ENCODE measurements around the gene NFKB2.
A peak's percentile ranks its signal among the peaks of the same experiment; 100 is the strongest.

Gene NFKB2

GRCh38 chr10:102399217-102400021 lies 3.9 kb downstream of the NFKB2 start:
- DNase-seq (ENCODE audit: low read depth), result no peak

GRCh38 chr10:102400076-102400475 lies 4.6 kb downstream of the NFKB2 start:
- no peak overlapping the region for H3K4me3 ChIP-seq (ENCODE audit: low read length)
- no peak for TF ChIP-seq CTCF (conservative IDR thresholded peaks at IDR 0.05; ENCODE audit: low read depth, low read length)
- DNase-seq (ENCODE audit: low read depth), result no peak

More at GRCh38 chr10:102399217-102400021, 3.9 kb downstream of the NFKB2 start:
- TF ChIP-seq CTCF (conservative IDR thresholded peaks at IDR 0.05; ENCODE audit: low read depth, low read length), result peak; percentile 76
- H3K4me3 ChIP-seq (ENCODE audit: low read length), result peak overlapping the region; percentile 53

- TF ChIP-seq CTCF (conservative IDR thresholded peaks at IDR 0.05; ENCODE audit: low read depth, low read length), result no peak
- H3K4me3 ChIP-seq (ENCODE audit: low read length), result no peak overlapping the region
- no peak for DNase-seq (ENCODE audit: low read depth)
These were observed 5.3 kb downstream of the NFKB2 start for GRCh38 chr10:102400598-102401341.

- TF ChIP-seq CTCF (conservative IDR thresholded peaks at IDR 0.05; ENCODE audit: low read depth, low read length), result no peak
- H3K4me3 ChIP-seq (ENCODE audit: low read length), result no peak overlapping the region
These were observed 5.8 kb downstream of the NFKB2 start for GRCh38 chr10:102401342-102401654.

GRCh38 chr10:102401735-102402511 lies 6.4 kb downstream of the NFKB2 start:
- TF ChIP-seq CTCF (conservative IDR thresholded peaks at IDR 0.05; ENCODE audit: low read depth, low read length), result no peak
- DNase-seq (ENCODE audit: low read depth), result no peak

More at GRCh38 chr10:102401342-102401654, 5.8 kb downstream of the NFKB2 start:
- no peak for DNase-seq (ENCODE audit: low read depth)

GRCh38 chr10:102402512-102402896 lies 7.0 kb downstream of the NFKB2 start:
- no peak overlapping the region for H3K4me3 ChIP-seq (ENCODE audit: low read length)
- no peak for TF ChIP-seq CTCF (conservative IDR thresholded peaks at IDR 0.05; ENCODE audit: low read depth, low read length)
- no peak for DNase-seq (ENCODE audit: low read depth)

More at GRCh38 chr10:102401735-102402511, 6.4 kb downstream of the NFKB2 start:
- no peak overlapping the region for H3K4me3 ChIP-seq (ENCODE audit: low read length)
